GM18507 (cell line): Measurements from ENCODE around the gene PRKCZ.

ENCODE experiments used
- DNase-seq: peaks from one replicate; pipeline ENCODE4 v3.0.0; 2011; ENCODE audit warnings: low read depth; ENCODE audit not compliant: insufficient read length; ENCODE audit errors: extremely low spot score
- FAIRE-seq: peaks from 2 replicates; lab custom pipeline; 2011; peaks lifted over from hg19 to GRCh38; lab: Jason Lieb, UNC

PRKCZ gene

DNA sequence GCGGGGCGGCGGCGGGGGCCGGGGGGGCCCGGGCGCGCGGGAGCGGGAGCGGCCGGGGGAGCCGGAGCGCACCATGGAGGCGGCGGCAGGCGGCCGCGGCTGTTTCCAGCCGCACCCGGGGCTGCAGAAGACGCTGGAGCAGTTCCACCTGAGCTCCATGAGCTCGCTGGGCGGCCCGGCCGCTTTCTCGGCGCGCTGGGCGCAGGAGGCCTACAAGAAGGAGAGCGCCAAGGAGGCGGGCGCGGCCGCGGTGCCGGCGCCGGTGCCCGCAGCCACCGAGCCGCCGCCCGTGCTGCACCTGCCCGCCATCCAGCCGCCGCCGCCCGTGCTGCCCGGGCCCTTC lies 178.5 kb downstream of the PRKCZ start:
- no peak for DNase-seq
- no peak for FAIRE-seq

GRCh38 chr1:2229037-2229864 lies 179.0 kb downstream of the PRKCZ start:
- DNase-seq = no peak
- peak; percentile 62 for FAIRE-seq

- FAIRE-seq = no peak
- DNase-seq = no peak
These were observed 179.9 kb downstream of the PRKCZ start for GRCh38 chr1:2229911-2230731.

GRCh38 chr1:2230781-2231531 lies 180.7 kb downstream of the PRKCZ start:
- no peak for FAIRE-seq
- no peak for DNase-seq

DNA sequence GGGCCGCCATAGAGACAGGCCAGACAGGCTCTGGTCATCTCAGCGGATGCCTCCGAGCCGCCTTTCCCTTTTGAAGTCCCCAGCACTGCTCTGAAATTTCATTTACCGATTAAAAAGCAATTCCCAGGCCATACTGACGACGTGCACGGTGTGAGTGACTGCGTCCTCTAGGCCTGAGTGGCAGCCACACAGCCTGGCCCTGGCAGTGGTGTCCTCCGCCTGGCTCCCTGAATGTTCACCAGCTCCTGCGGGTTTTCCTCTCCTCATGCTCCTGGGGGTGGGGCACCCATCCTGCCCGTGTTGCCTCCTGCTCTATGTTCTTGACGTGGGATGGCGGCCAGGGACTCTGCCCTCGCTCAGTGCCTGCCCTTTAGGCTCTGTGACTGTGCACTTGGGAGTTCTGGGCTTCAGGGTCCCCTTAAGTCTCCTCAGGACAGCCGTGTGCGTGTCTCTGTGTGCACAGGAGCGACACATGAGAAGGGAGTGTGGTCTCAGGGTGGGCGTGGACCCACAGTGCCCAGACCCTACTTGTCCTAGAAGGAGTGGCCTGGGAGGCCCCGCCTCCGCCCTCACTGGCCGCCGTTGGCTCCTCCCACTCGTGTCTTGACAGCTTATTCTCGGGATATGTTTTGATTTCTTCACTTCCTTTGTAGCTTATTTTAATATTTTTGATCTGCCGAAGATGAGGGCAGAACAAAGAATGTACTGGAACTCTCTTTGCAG lies 181.5 kb downstream of the PRKCZ start:
- FAIRE-seq (peak; percentile 44), DNase-seq (no peak)

DNA sequence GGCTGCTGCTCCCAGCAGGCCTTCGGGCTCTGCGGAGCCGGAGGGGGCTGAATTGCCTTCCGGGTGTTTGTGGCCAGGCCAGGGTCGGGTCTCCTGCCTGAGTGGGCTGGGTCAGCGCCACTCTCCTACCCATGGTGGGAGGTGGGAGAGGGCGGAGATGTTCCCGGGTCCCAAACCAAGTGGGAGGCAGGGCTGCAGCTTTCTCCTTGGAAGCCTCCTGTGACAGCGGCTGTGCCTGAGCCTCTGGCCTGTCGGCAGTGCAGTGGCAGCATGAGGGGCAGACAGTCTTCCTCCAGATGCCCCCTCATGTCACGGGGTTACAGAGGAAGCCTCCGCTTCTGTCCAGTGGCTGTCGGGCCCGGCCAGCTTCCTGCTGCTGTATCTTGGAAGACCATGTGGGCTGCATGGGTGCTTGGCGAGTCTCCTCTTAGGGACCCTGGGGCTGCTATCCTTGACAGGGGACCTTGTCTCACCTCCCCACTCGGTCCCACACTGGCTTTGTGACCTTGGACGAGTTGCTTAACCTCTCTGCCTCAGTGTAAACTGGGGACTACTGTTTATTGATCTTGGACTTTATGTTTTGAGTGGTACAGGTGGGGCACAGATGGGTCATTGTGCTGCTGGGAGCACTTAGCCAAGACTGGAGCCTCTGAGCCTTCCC lies 182.2 kb downstream of the PRKCZ start:
- no peak for FAIRE-seq
- no peak for DNase-seq

- FAIRE-seq (no peak), DNase-seq (no peak)
These were observed 182.8 kb downstream of the PRKCZ start for GRCh38 chr1:2232916-2233438.

- FAIRE-seq (no peak), DNase-seq (no peak)
These were observed 183.3 kb downstream of the PRKCZ start for GRCh38 chr1:2233468-2233867.

DNA sequence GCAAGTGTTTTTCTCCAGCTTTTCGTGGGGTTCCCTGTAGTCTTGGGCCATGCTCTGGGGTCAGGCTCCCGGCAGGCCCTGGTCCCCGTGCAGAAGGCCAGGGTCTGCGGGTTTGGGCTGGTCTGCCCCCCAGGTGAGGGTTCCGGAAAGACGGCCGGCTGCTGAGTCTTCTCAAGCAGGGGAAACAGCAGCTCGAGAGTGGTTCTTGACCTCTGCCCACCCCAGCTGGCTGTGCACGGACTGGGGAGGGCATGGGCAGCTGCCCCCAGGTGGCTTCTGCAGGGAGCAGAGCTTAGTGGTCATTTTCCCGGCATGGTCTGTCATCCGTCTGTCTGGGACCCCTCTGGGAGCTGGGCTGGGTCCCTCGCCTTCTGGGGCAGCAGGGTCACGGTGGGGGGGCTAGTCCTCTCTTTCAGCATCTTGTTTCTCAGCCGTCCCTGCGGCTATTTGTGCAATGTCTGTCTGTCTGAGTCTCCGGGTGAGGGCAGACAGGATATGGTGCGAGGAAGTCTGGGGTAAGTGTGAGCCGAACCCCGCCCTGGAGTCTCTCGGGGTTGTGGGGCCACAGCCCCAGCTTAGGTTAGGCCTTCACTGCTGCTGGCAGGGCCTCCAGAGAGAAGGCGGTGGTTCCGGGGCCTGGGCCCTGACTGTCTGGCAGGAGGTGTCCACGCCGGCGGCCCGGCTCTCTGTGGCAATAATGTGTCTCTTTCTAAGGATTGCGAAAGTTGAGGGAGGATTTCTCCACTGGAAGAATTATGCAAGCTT lies 184.0 kb downstream of the PRKCZ start:
- FAIRE-seq (peak; percentile 91), DNase-seq (no peak)

- no peak for DNase-seq
- FAIRE-seq = no peak
These were observed 184.5 kb downstream of the PRKCZ start for GRCh38 chr1:2234762-2235113.
